K562 (cell line): ENCODE data around the gene PPIF. TPM values are rescaled to one million over a fixed set of nuclear protein-coding genes. Genes with fewer than 3 reads are reported as not detected.
A peak's percentile ranks its signal among the peaks of the same experiment; 100 is the strongest.

Experiments
- ATAC-seq: fragments of 200-7000 bp; cut with Tn5 transposase; 3 replicates; pipeline ENCODE4 v1.9.1; 2020; ENCODE audit warnings: moderate library complexity
- BruUV-seq: library from RNA; stranded (reverse); fragments of 400-500 nt; replicated peaks from 2 replicates; lab custom pipeline; 2021; lab: Mats Ljungman, UMichigan
- CTCF ChIA-PET: fragments of 300-600 bp; formaldehyde crosslinking; extraction: SDS; loops from one replicate; lab custom pipeline; 2021; ENCODE audit warnings: low intra/inter-chr PET ratio; lab: Yijun Ruan, JAX
- POLR2A ChIA-PET: fragments of 300-600, 350-650 bp; sonication (Branson Sonifier 250); formaldehyde crosslinking; extraction: SDS; loops from one replicate; lab custom pipeline; 2021; ENCODE audit warnings: antibody characterized with exemption, inconsistent platforms; lab: Yijun Ruan, JAX
- DNase-seq, 4 experiments: peaks; one replicate each; pipeline versions ENCODE4 v3.0.0 to v3.0.0-alpha.2; 2011 to 2018; ENCODE audit warnings: low spot score in 3 of 4, mixed read lengths in 3 of 4; ENCODE audit errors: extremely low read depth in 1 of 4
- FAIRE-seq: peaks from 2 replicates; lab custom pipeline; 2011; peaks lifted over from hg19 to GRCh38; lab: Jason Lieb, UNC
- H2AFZ ChIP-seq: 2 replicates; pipeline ENCODE4 v1.6.0; 2011; ENCODE audit warnings: low read depth, low read length, control low read depth, inconsistent platforms
- H3K27ac ChIP-seq: fragments of 200-600 bp; 3 replicates; pipeline ENCODE4 v1.8.0; 2011; ENCODE audit warnings: low read depth, mild to moderate bottlenecking, control low read depth, inconsistent platforms, low read length, moderate library complexity, mixed read lengths; ENCODE audit errors: extremely low read depth
- H3K27me3 ChIP-seq, 2 experiments: fragments of 300-600 bp in 1 of 2; 2 replicates in 1 of 2; 3 replicates in 1 of 2; pipeline versions ENCODE4 v1.6.0 to v1.8.0; 2011; ENCODE audit warnings: inconsistent platforms in 2 of 2, low read length in 2 of 2, mild to moderate bottlenecking in 1 of 2, mixed read lengths in 1 of 2, moderate library complexity in 1 of 2; ENCODE audit not compliant: control insufficient read depth in 2 of 2, insufficient read depth in 2 of 2
- H3K36me3 ChIP-seq: fragments of 300-600 bp; 3 replicates; pipeline ENCODE4 v1.8.0; 2011; ENCODE audit warnings: mild to moderate bottlenecking, low read length, inconsistent platforms; ENCODE audit not compliant: control insufficient read depth, insufficient read depth
- H3K4me1 ChIP-seq, 2 experiments: fragments of 200-600 bp in 1 of 2; replicated peaks in 1 of 2; 2 replicates in 1 of 2; 3 replicates in 1 of 2; pipeline versions ENCODE4 v1.5.1 to v1.8.0; 2011; ENCODE audit warnings: inconsistent platforms in 2 of 2, low read length in 2 of 2, mild to moderate bottlenecking in 1 of 2, mixed read lengths in 1 of 2, moderate library complexity in 1 of 2; ENCODE audit not compliant: control insufficient read depth in 2 of 2, insufficient read depth in 2 of 2
- H3K4me2 ChIP-seq: 2 replicates; pipeline ENCODE4 v1.6.1; 2011; ENCODE audit warnings: low read length, control low read depth, inconsistent platforms, mixed read lengths; ENCODE audit not compliant: insufficient read depth
- H3K4me3 ChIP-seq: fragments of 200-600 bp; sonication (generic), shearing (Covaris generic); 2 replicates; pipeline ENCODE4 v1.5.1; 2016; ENCODE audit warnings: control low read depth, inconsistent platforms
- H3K79me2 ChIP-seq: fragments of 200-600 bp; 3 replicates; pipeline ENCODE4 v1.8.0; 2011; ENCODE audit warnings: low read length, inconsistent platforms; ENCODE audit not compliant: control insufficient read depth, insufficient read depth
- H3K9ac ChIP-seq, 2 experiments: 2 replicates each; pipeline versions ENCODE4 v1.6.0 to v1.6.1; 2011; ENCODE audit warnings: low read depth in 2 of 2, low read length in 2 of 2, control low read depth in 1 of 2, inconsistent platforms in 1 of 2, mild to moderate bottlenecking in 1 of 2, mixed read lengths in 1 of 2; ENCODE audit not compliant: insufficient read depth in 1 of 2
- H3K9me1 ChIP-seq: one replicate; pipeline ENCODE4 v1.6.0; 2011; ENCODE audit warnings: inconsistent platforms, mild to moderate bottlenecking, low read length, moderate library complexity; ENCODE audit not compliant: control insufficient read depth, insufficient read depth
- H3K9me3 ChIP-seq: replicated peaks from 2 replicates; pipeline ENCODE4 v1.5.1; 2011; ENCODE audit warnings: low read depth, low read length, inconsistent platforms; ENCODE audit not compliant: control insufficient read depth, insufficient read depth
- H4K20me1 ChIP-seq: replicated peaks from 2 replicates; pipeline ENCODE4 v1.6.1; 2011; ENCODE audit warnings: low read length, inconsistent platforms, mixed read lengths; ENCODE audit not compliant: control insufficient read depth, insufficient read depth
- BHLHE40 ChIP-seq: IDR thresholded peaks from 2 replicates; pipeline ENCODE4 v1.6.1; 2011; ENCODE audit warnings: low read length, improper control_type of control experiment
- HLTF ChIP-seq: fragments of 450-650 bp; IDR thresholded peaks from 2 replicates; pipeline ENCODE4 v1.6.1; 2016
- PML ChIP-seq: IDR thresholded peaks from 2 replicates; pipeline ENCODE4 v1.6.1; 2012; ENCODE audit warnings: low read length, inconsistent platforms
- THRAP3 ChIP-seq: fragments of 450-650 bp; IDR thresholded peaks from 2 replicates; pipeline ENCODE4 v1.6.1; 2016; ENCODE audit warnings: mild to moderate bottlenecking, inconsistent platforms, borderline replicate concordance
- WGBS: fragments of 100-300 bp; shearing (Covaris generic); methylation state at CpG from one replicate; pipeline ENCODE4 v1.1.6; 2016; ENCODE audit warnings: low coverage, mixed read lengths; ENCODE audit not compliant: insufficient coverage; ENCODE audit errors: missing lambda C conversion rate; 5-methylcytosine and 5-hydroxymethylcytosine counted together
- in situ Hi-C: fragments of 300-500 bp; cut with MboI; formaldehyde crosslinking; loops from 4 replicates; pipeline ENCODE4 v1.15.0; 2018; ENCODE audit warnings: inconsistent platforms, mixed read lengths
- intact Hi-C: fragments of 100-400 bp; cut with micrococcal nuclease; formaldehyde crosslinking; loops from 2 replicates; pipeline ENCODE4 v1.14.2; 2022
- polyA plus RNA-seq, 8 experiments: library from polyadenylated mRNA; depleted of rRNA in 4 of 8; stranded (reverse) in 5 of 8; unstranded in 3 of 8; fragments of >200 nt; fragmentation: Nextera tagmentation in 2 of 8; fragmentation: Illumina TruSeq in 1 of 8; extraction: Ambion mirVana in 2 of 8; extraction: Trizol in 1 of 8; gene quantifications; 2 replicates each; pipeline versions ENCODE4 v1.2.1 to v1.2.3, GENCODE V29; 2011 to 2014; ENCODE audit warnings: inconsistent platforms in 1 of 8, missing spikeins in 1 of 8
- total RNA-seq, 7 experiments: library from RNA; depleted of rRNA in 6 of 7; stranded (reverse); fragments of >200 nt in 6 of 7; fragmentation: Illumina TruSeq in 2 of 7; extraction: Trizol in 2 of 7; gene quantifications; 2 replicates each; pipeline versions ENCODE4 v1.2.1 to v1.2.3, GENCODE V29; 2011 to 2021; ENCODE audit warnings: low replicate concordance in 1 of 7
- TF ChIP-seq, protein P1 (sequence below): sonication (generic); formaldehyde crosslinking; IDR thresholded peaks from 2 replicates; pipeline ENCODE4 v1.8.0; 2023; ENCODE audit warnings: mild to moderate bottlenecking, missing genetic modification reagents

The PPIF gene
- total and polyA plus RNA-seq, 9 of the 15 experiments (the other 6 are each of a cell fraction or from before 2014, with no cell fraction given), result 40.9 to 287 (median 117) TPM

DNA sequence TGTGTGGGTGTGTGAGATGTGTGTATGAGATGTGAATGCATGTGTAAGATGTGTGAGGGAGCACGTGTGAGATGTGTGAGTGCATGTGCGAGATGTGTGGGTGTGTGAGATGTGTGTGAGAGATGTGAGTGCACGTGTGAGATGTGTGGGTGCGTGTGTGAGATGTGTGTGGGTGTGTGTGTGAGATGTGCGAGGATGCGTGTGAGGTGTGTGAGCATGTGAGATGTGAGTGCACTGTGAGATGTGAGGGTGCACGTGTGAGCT, 31.0 kb downstream of the PPIF start:
- ChIA-PET CTCF (no interaction called here), POLR2A (no interaction called here)
- Histone ChIP-seq H3K9me3 (no peaks in the 10 kb centered on the region; the same call in 1 of the 2 replicates), H3K79me2 (no peaks in the 10 kb centered on the region), H3K9ac (no peak overlapping the region), H3K27ac (no peak overlapping the region), H3K9me1 (no peaks in the 10 kb centered on the region), H2AFZ (no peak overlapping the region), H4K20me1 (no peaks in the 10 kb centered on the region), H3K27me3 (peaks cover 0 to 21% of the 10 kb centered on the region in 2 experiments; a peak in 3 of 5 replicates), H3K4me1 (peaks cover 11 to 25% of the 10 kb centered on the region in 2 experiments; a peak in 4 of 5 replicates)
- DNase-seq, result no peak
- in situ Hi-C loops, result no loop called here
- intact Hi-C loops, result no loop called here
- no peak for FAIRE-seq
- ATAC-seq, result no peak
- TF ChIP-seq HLTF (0 out of 2 replicates have a peak, but pooled peaks have one; percentile 5), PML (no peak), BHLHE40 (peak; percentile 15; the same call in 1 of the 2 replicates)
- TF ChIP-seq, all 486 proteins: peak for 2
- Histone ChIP-seq H3K4me2 (no peak overlapping the region), H3K4me3 (no peak overlapping the region), H3K36me3 (no peaks in the 10 kb centered on the region)
- BruUV-seq, result no TSS peak
- 52% methylated on average over 7 of the region's 7 CpGs for whole genome bisulfite sequencing

DNA sequence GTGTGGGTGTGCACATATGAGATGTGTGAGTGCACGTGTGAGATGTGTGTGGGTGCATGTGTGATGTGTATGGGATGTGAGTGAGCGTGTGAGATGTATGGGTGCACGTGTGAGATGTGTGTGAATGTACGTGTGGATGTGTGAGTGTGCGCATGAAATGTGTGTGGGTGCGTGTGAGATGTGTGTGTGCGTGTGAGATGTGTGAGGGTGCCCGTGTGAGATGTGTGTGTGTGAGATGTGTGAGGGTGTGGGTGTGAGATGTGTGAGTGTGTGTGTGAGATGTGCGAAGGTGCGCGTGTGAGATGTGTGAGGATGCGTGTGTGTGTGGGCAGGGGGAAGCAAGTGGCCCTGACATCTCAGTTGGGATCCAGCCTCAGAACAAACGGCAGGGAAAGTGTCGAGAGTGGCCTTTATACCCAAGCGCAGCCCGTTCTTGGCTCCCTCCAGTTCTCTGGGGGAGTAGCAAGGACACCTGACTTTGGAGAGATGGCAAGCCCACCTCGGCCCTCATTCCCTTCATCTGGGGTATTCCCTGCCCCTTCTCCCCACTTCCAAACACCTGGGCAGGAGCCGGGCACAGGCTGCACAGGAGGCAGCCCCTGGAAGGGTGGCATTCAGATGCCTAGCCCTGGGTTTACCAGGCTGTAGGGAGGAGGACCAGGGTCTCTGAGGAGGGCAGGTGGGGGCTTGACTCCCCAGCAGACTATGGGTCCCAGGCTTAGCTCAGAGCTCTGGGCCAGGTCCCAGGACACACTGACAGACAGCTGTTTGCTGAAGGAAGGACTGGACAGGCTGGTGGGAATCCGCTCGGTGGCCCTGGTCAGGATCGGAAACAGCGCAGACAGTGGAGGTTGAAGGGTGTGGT, 31.6 kb downstream of the PPIF start:
- DNase-seq (peak in 1 of 4 experiments; percentile 7), FAIRE-seq (peak; percentile 29), ATAC-seq (no peak)
- no peaks in the 10 kb centered on the region for H3K79me2 ChIP-seq
- TF ChIP-seq THRAP3, result no peak
- TF ChIP-seq, protein P1, sequence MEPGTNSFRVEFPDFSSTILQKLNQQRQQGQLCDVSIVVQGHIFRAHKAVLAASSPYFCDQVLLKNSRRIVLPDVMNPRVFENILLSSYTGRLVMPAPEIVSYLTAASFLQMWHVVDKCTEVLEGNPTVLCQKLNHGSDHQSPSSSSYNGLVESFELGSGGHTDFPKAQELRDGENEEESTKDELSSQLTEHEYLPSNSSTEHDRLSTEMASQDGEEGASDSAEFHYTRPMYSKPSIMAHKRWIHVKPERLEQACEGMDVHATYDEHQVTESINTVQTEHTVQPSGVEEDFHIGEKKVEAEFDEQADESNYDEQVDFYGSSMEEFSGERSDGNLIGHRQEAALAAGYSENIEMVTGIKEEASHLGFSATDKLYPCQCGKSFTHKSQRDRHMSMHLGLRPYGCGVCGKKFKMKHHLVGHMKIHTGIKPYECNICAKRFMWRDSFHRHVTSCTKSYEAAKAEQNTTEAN (CRISPR knock-in tag), result peak; percentile 87; the same call in 1 of the 2 replicates
- no TSS peak for BruUV-seq
- in situ Hi-C loops, result no loop called here
- H3K36me3 ChIP-seq, result no peaks in the 10 kb centered on the region
- H3K27me3 ChIP-seq, result peaks cover 0 to 20% of the 10 kb centered on the region in 2 experiments; a peak in 3 of 5 replicates
- no peak overlapping the region for H3K4me2 ChIP-seq
- intact Hi-C loops, result no loop called here
- H3K27ac ChIP-seq, result no peak overlapping the region
- no peak overlapping the region for H2AFZ ChIP-seq
- ChIA-PET CTCF (no interaction called here), POLR2A (interaction anchor here (1.2 kb wide), 1 partner anchor 109 kb away, joined by 3 read pairs; no protein-coding TSS in a partner anchor)
- no peak overlapping the region for H3K4me3 ChIP-seq
- peak overlapping the region in 1 of 2 experiments; percentile 47; a peak in 1 of 4 replicates for H3K9ac ChIP-seq
- no peaks in the 10 kb centered on the region; the same call in 1 of the 2 replicates for H3K9me3 ChIP-seq
- 57% methylated on average over 22 of the region's 22 CpGs for WGBS
- H4K20me1 ChIP-seq, result no peaks in the 10 kb centered on the region
- H3K9me1 ChIP-seq, result no peaks in the 10 kb centered on the region
- H3K4me1 ChIP-seq, result peaks cover 11 to 26% of the 10 kb centered on the region in 2 experiments; a peak in 4 of 5 replicates
